C4-2B (cell line): ENCODE measurements around the gene STMP1.

Experiments
- ZFX ChIP-seq: fragments of 450-650 bp; IDR thresholded peaks from 2 replicates; pipeline ENCODE4 v1.6.1; 2017
- TF ChIP-seq, protein P1 (sequence below): fragments of 450-650 bp; conservative IDR thresholded peaks from 2 replicates; pipeline ENCODE4 v1.5.1; 2017; ENCODE audit warnings: mild to moderate bottlenecking

DNA sequence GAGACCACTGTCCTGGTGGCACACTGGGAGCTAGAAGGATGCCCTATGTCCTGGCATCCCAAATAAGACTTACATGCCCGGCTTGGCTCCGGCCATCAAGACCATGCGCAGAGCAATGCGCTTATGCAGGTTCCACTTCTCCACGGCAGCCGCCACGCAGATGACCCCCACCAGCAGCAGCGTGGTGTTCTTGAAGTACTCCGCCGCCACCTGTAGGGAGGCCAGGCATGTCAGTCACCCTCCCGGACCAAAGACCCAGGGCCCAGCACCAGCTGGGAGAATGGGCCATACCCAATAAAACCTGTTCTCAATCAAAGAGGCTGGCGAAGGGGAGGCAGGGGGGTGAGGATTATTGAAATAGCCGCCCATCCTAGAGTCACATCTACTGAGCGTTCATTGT lies 45.7 kb downstream of the STMP1 start:
- TF ChIP-seq, protein P1, sequence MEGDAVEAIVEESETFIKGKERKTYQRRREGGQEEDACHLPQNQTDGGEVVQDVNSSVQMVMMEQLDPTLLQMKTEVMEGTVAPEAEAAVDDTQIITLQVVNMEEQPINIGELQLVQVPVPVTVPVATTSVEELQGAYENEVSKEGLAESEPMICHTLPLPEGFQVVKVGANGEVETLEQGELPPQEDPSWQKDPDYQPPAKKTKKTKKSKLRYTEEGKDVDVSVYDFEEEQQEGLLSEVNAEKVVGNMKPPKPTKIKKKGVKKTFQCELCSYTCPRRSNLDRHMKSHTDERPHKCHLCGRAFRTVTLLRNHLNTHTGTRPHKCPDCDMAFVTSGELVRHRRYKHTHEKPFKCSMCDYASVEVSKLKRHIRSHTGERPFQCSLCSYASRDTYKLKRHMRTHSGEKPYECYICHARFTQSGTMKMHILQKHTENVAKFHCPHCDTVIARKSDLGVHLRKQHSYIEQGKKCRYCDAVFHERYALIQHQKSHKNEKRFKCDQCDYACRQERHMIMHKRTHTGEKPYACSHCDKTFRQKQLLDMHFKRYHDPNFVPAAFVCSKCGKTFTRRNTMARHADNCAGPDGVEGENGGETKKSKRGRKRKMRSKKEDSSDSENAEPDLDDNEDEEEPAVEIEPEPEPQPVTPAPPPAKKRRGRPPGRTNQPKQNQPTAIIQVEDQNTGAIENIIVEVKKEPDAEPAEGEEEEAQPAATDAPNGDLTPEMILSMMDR = no peak
- no peak for TF ChIP-seq ZFX
